H9 (cell line): ENCODE results near the gene AKAP1. TPM values are rescaled to one million over a fixed set of nuclear protein-coding genes. Genes with fewer than 3 reads are reported as not detected.

ENCODE experiments used
- DNase-seq: peaks from one replicate; pipeline ENCODE4 v3.0.0-alpha.2; 2017
- H2AFZ ChIP-seq: one replicate; pipeline ENCODE4 v1.6.1; 2013; ENCODE audit warnings: mild to moderate bottlenecking, low read length, control low read depth, moderate library complexity
- H2AK5ac ChIP-seq: 2 replicates; pipeline ENCODE4 v1.6.1; 2013; ENCODE audit warnings: low read length, control low read depth, mixed read lengths; ENCODE audit not compliant: insufficient read length
- H2BK120ac ChIP-seq: one replicate; pipeline ENCODE4 v1.6.1; 2013; ENCODE audit warnings: low read depth, mild to moderate bottlenecking, low read length, control low read depth, inconsistent platforms; ENCODE audit not compliant: poor library complexity, severe bottlenecking
- H2BK12ac ChIP-seq: 2 replicates; pipeline ENCODE4 v1.6.1; 2013; ENCODE audit warnings: low read length, control low read depth, mixed read lengths, low read depth; ENCODE audit not compliant: insufficient read length
- H2BK15ac ChIP-seq: 2 replicates; pipeline ENCODE4 v1.6.1; 2013; ENCODE audit warnings: low read depth, low read length, control low read depth
- H2BK20ac ChIP-seq: one replicate; pipeline ENCODE4 v1.6.1; 2013; ENCODE audit warnings: low read depth, mild to moderate bottlenecking, low read length, control low read depth, inconsistent platforms; ENCODE audit not compliant: poor library complexity, severe bottlenecking
- H2BK5ac ChIP-seq: 2 replicates; pipeline ENCODE4 v1.6.1; 2013; ENCODE audit warnings: low read length, control low read depth, mixed read lengths; ENCODE audit not compliant: insufficient read length
- H3K14ac ChIP-seq: 2 replicates; pipeline ENCODE4 v1.6.1; 2013; ENCODE audit warnings: low read length, control low read depth; ENCODE audit not compliant: insufficient read depth
- H3K18ac ChIP-seq: 2 replicates; pipeline ENCODE4 v1.6.1; 2013; ENCODE audit warnings: low read depth, mild to moderate bottlenecking, mixed read lengths, low read length, control low read depth; ENCODE audit not compliant: insufficient read length
- H3K23ac ChIP-seq: 2 replicates; pipeline ENCODE4 v1.6.1; 2013; ENCODE audit warnings: low read length, control low read depth, mixed read lengths, low read depth; ENCODE audit not compliant: insufficient read length
- H3K23me2 ChIP-seq: 2 replicates; pipeline ENCODE4 v1.6.1; 2013; ENCODE audit warnings: low read depth, mild to moderate bottlenecking, mixed read lengths, low read length, control low read depth; ENCODE audit not compliant: insufficient read length, poor library complexity, severe bottlenecking
- H3K27ac ChIP-seq: 2 replicates; pipeline ENCODE4 v1.5.1; 2013; ENCODE audit warnings: low read length, control low read depth, mixed read lengths, low read depth; ENCODE audit not compliant: insufficient read length
- H3K27me3 ChIP-seq: 2 replicates; pipeline ENCODE4 v1.6.1; 2013; ENCODE audit warnings: low read length, control low read depth, inconsistent platforms; ENCODE audit not compliant: insufficient read depth
- H3K4ac ChIP-seq: 2 replicates; pipeline ENCODE4 v1.6.1; 2013; ENCODE audit warnings: low read depth, mild to moderate bottlenecking, control low read depth, inconsistent platforms, low read length, moderate library complexity
- H3K4me1 ChIP-seq: 2 replicates; pipeline ENCODE4 v1.6.1; 2013; ENCODE audit warnings: low read length, control low read depth, inconsistent platforms; ENCODE audit not compliant: insufficient read depth
- H3K4me2 ChIP-seq: 2 replicates; pipeline ENCODE4 v1.6.1; 2013; ENCODE audit warnings: low read length, control low read depth, mixed read lengths; ENCODE audit not compliant: insufficient read length, insufficient read depth
- H3K56ac ChIP-seq: 2 replicates; pipeline ENCODE4 v1.6.1; 2013; ENCODE audit warnings: low read depth, mild to moderate bottlenecking, mixed read lengths, low read length, control low read depth; ENCODE audit not compliant: insufficient read length
- H3K79me1 ChIP-seq: 2 replicates; pipeline ENCODE4 v1.6.1; 2013; ENCODE audit warnings: low read depth, mild to moderate bottlenecking, moderate library complexity, low read length, control low read depth, inconsistent platforms; ENCODE audit not compliant: insufficient read depth, poor library complexity, severe bottlenecking
- H3K79me2 ChIP-seq: 2 replicates; pipeline ENCODE4 v1.6.1; 2013; ENCODE audit warnings: low read length, control low read depth, inconsistent platforms; ENCODE audit not compliant: insufficient read depth
- H3K9ac ChIP-seq: 2 replicates; pipeline ENCODE4 v1.6.1; 2013; ENCODE audit warnings: low read length, control low read depth, mixed read lengths; ENCODE audit not compliant: insufficient read length; ENCODE audit errors: extremely low read depth
- H3K9me3 ChIP-seq: one replicate; pipeline ENCODE4 v1.6.1; 2013; ENCODE audit warnings: low read depth, low read length, inconsistent platforms; ENCODE audit not compliant: control insufficient read depth
- H3T11ph ChIP-seq: one replicate; pipeline ENCODE4 v1.6.1; 2013; ENCODE audit warnings: mild to moderate bottlenecking, low read length, control low read depth, inconsistent platforms
- H4K20me1 ChIP-seq: one replicate; pipeline ENCODE4 v1.6.1; 2013; ENCODE audit not compliant: control insufficient read depth, insufficient read length, insufficient read depth
- H4K5ac ChIP-seq: 2 replicates; pipeline ENCODE4 v1.6.1; 2013; ENCODE audit warnings: low read depth, mild to moderate bottlenecking, mixed read lengths, low read length, control low read depth; ENCODE audit not compliant: insufficient read length
- H4K8ac ChIP-seq: replicated peaks from 2 replicates; pipeline ENCODE4 v1.6.1; 2013; ENCODE audit warnings: low read length, control low read depth, mixed read lengths, low read depth; ENCODE audit not compliant: insufficient read length
- H4K91ac ChIP-seq: 2 replicates; pipeline ENCODE4 v1.6.1; 2013; ENCODE audit warnings: low read depth, mild to moderate bottlenecking, moderate library complexity, mixed read lengths, low read length, control low read depth; ENCODE audit not compliant: insufficient read length
- H3K27ac Mint-ChIP-seq, 3 experiments: 2 replicates in 2 of 3; 3 replicates in 1 of 3; pipeline ENCODE4 v1.8.0; 2020 to 2021; ENCODE audit warnings: mixed read lengths in 3 of 3, mild to moderate bottlenecking in 1 of 3, moderate library complexity in 1 of 3
- H3K27me3 Mint-ChIP-seq: 2 replicates; pipeline ENCODE4 v1.8.0; 2021; ENCODE audit warnings: low read depth, mild to moderate bottlenecking, moderate library complexity, mixed read lengths
- H3K36me3 Mint-ChIP-seq, 3 experiments: 2 replicates in 2 of 3; 3 replicates in 1 of 3; pipeline ENCODE4 v1.8.0; 2020 to 2021; ENCODE audit warnings: low read depth in 3 of 3, mixed read lengths in 3 of 3; ENCODE audit not compliant: insufficient read depth in 1 of 3
- H3K4me1 Mint-ChIP-seq, 2 experiments: 2 replicates each; pipeline ENCODE4 v1.8.0; 2020; ENCODE audit warnings: mixed read lengths in 2 of 2
- H3K4me3 Mint-ChIP-seq, 2 experiments: 2 replicates in 1 of 2; 3 replicates in 1 of 2; pipeline ENCODE4 v1.8.0; 2020 to 2021; ENCODE audit warnings: mild to moderate bottlenecking in 2 of 2, mixed read lengths in 2 of 2, moderate library complexity in 1 of 2
- H3K9me3 Mint-ChIP-seq, 2 experiments: 2 replicates in 1 of 2; 3 replicates in 1 of 2; pipeline ENCODE4 v1.8.0; 2020; ENCODE audit warnings: mild to moderate bottlenecking in 2 of 2, mixed read lengths in 2 of 2, moderate library complexity in 1 of 2
- WGBS: extraction: QIAGEN DNeasy Blood & Tissue Kit; methylation state at CpG from one replicate; pipeline ENCODE4 v1.1.7; 2013; ENCODE audit warnings: missing lambda C conversion rate, low lambda C conversion rate, mixed read lengths; ENCODE audit not compliant: insufficient read length; ENCODE audit errors: extremely low coverage; 5-methylcytosine and 5-hydroxymethylcytosine counted together
- total RNA-seq: library from RNA; stranded (reverse); gene quantifications from 2 replicates; pipeline ENCODE4 v1.2.1, GENCODE V29; 2021
- TF ChIP-seq, protein P1 (sequence below): fragments of 200-600 bp; sonication (generic); conservative IDR thresholded peaks from 3 replicates; pipeline ENCODE4 v1.8.0; 2021; ENCODE audit warnings: antibody characterized with exemption, mild to moderate bottlenecking

AKAP1 gene
- total RNA-seq, 1 experiment from 2014 or later = 61.2 TPM

DNA sequence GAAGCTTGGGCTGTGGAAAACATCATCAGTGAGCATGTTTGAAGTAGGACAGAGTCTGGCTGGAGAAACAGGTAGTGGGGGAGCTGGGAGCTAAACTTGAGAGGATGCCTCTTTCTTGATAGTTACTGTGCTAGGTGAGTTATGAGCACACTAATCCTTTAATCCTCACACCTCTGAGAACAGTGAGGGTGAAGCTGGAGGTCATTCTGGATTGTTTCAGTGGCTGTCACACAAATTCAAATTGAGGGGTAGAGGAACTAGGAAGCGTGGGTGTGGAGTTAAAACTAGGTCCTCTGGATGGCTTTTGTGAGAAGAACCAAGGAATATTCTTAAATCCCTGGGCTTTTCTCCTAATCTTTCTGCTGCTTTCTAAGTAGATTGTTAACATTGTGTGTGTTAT lies 3.3 kb downstream of the AKAP1 start:
- H3K56ac ChIP-seq = no peak overlapping the region
- H2BK20ac ChIP-seq = no peak overlapping the region
- peaks cover 10% of the 10 kb centered on the region for H3K23me2 ChIP-seq
- no peak overlapping the region for H3K9ac ChIP-seq
- Mint-ChIP-seq H3K27me3 (peaks cover 1% of the 10 kb centered on the region; the same call in 1 of the 2 replicates), H3K9me3 (no peaks in the 10 kb centered on the region), H3K27ac (peak overlapping the region in 1 of 3 experiments; percentile 15; a peak in 2 of 7 replicates), H3K4me3 (peak overlapping the region; percentile 1 to 13; a peak in 2 of 5 replicates), H3K36me3 (no peaks in the 10 kb centered on the region; a peak in 1 of 7 replicates), H3K4me1 (peaks cover 68 to 71% of the 10 kb centered on the region in 2 experiments)
- peaks cover 26% of the 10 kb centered on the region for H3K4me1 ChIP-seq
- H2BK12ac ChIP-seq = no peak overlapping the region
- no peaks in the 10 kb centered on the region for H3K27me3 ChIP-seq
- H2BK5ac ChIP-seq = no peak overlapping the region
- no peak overlapping the region for H2BK120ac ChIP-seq
- no peak overlapping the region for H3K27ac ChIP-seq
- no peak overlapping the region for H4K5ac ChIP-seq
- peaks cover 9% of the 10 kb centered on the region for H3K79me1 ChIP-seq
- no peak overlapping the region for H4K91ac ChIP-seq
- H2AFZ ChIP-seq = no peak overlapping the region
- no peak for DNase-seq
- H3T11ph ChIP-seq = no peak overlapping the region
- peaks cover 4% of the 10 kb centered on the region for H4K20me1 ChIP-seq
- no peak overlapping the region for H3K4me2 ChIP-seq
- H4K8ac ChIP-seq = no peak overlapping the region
- no peak overlapping the region for H2AK5ac ChIP-seq
- no peak overlapping the region for H3K18ac ChIP-seq
- H3K14ac ChIP-seq = no peak overlapping the region
- no peaks in the 10 kb centered on the region for H3K9me3 ChIP-seq
- peaks cover 46% of the 10 kb centered on the region; the same call in 1 of the 2 replicates for H3K79me2 ChIP-seq
- H3K23ac ChIP-seq = no peak overlapping the region
- TF ChIP-seq, protein P1, sequence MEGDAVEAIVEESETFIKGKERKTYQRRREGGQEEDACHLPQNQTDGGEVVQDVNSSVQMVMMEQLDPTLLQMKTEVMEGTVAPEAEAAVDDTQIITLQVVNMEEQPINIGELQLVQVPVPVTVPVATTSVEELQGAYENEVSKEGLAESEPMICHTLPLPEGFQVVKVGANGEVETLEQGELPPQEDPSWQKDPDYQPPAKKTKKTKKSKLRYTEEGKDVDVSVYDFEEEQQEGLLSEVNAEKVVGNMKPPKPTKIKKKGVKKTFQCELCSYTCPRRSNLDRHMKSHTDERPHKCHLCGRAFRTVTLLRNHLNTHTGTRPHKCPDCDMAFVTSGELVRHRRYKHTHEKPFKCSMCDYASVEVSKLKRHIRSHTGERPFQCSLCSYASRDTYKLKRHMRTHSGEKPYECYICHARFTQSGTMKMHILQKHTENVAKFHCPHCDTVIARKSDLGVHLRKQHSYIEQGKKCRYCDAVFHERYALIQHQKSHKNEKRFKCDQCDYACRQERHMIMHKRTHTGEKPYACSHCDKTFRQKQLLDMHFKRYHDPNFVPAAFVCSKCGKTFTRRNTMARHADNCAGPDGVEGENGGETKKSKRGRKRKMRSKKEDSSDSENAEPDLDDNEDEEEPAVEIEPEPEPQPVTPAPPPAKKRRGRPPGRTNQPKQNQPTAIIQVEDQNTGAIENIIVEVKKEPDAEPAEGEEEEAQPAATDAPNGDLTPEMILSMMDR = no peak
- no peak overlapping the region for H3K4ac ChIP-seq
- no peak overlapping the region for H2BK15ac ChIP-seq
- no CpG with 5 or more reads among the region's 1 CpG for WGBS
